Esophagus (tissue), 2 donors: ENCODE results near the gene CDK1. TPM values are rescaled to one million over a fixed set of nuclear protein-coding genes. Genes with fewer than 3 reads are reported as not detected.
"Not testable (repeated sequence)": the region's sequence is repeated elsewhere in the genome, so short reads cannot be mapped to it uniquely, and the experiment has no call there.

ENCODE experiments used
- H3K27ac ChIP-seq, 2 donors: one replicate each; pipeline ENCODE4 v1.5.1; 2013; ENCODE audit warnings: low read depth in 2 of 2, mild to moderate bottlenecking in 2 of 2, inconsistent platforms in 1 of 2, low read length in 1 of 2, moderate library complexity in 1 of 2
- H3K27me3 ChIP-seq, 2 donors: one replicate each; pipeline ENCODE4 v1.6.1; 2013; ENCODE audit warnings: low read length in 2 of 2, control low read depth in 1 of 2, mild to moderate bottlenecking in 1 of 2; ENCODE audit not compliant: insufficient read depth in 2 of 2, control insufficient read depth in 1 of 2
- H3K36me3 ChIP-seq, 2 donors: one replicate each; pipeline ENCODE4 v1.6.1; 2013; ENCODE audit warnings: low read length in 1 of 2; ENCODE audit not compliant: control insufficient read depth in 2 of 2, insufficient read depth in 2 of 2
- H3K4me1 ChIP-seq, 2 donors: one replicate each; pipeline ENCODE4 v1.6.1; 2013; ENCODE audit warnings: low read length in 1 of 2; ENCODE audit not compliant: control insufficient read depth in 2 of 2, insufficient read depth in 2 of 2
- H3K4me3 ChIP-seq, 2 donors: one replicate each; pipeline ENCODE4 v1.5.1; 2013; ENCODE audit warnings: low read length in 2 of 2, mild to moderate bottlenecking in 2 of 2, low read depth in 1 of 2, moderate library complexity in 1 of 2
- H3K9me3 ChIP-seq, 2 donors: one replicate each; pipeline ENCODE4 v1.6.1; 2013; ENCODE audit warnings: mild to moderate bottlenecking in 2 of 2, low read depth in 1 of 2, low read length in 1 of 2, moderate library complexity in 1 of 2; ENCODE audit not compliant: control insufficient read depth in 2 of 2, insufficient read depth in 1 of 2
- WGBS, 2 donors: extraction: QIAGEN DNeasy Blood & Tissue Kit; methylation state at CpG; one replicate each; pipeline ENCODE4 v1.1.7; 2013; 5-methylcytosine and 5-hydroxymethylcytosine counted together
- polyA plus RNA-seq, 2 donors: library from polyadenylated mRNA; stranded (reverse); fragments of 200-250 nt; gene quantifications; one replicate each; pipeline ENCODE4 v1.2.3, GENCODE V29; 2013
- donor health status: healthy with polysubstance abuse.
- donor health status: Bipolar disorder and iron deficiency.

The CDK1 gene
- polyA plus RNA-seq, 2 donors, result 22.4 to 23.4 TPM

GRCh38 chr10:60841227-60841626 is 62.9 kb downstream of the CDK1 start:
- H3K27ac ChIP-seq, H3K27me3 ChIP-seq, H3K4me3 ChIP-seq, H3K9me3 ChIP-seq, H3K36me3 ChIP-seq, H3K4me1 ChIP-seq: not testable (repeated sequence)
- 96% methylated on average over 10 of the region's 10 CpGs for WGBS, 2 donors

GRCh38 chr10:60842694-60843093 is 64.4 kb downstream of the CDK1 start:
- no peak overlapping the region for H3K4me3 ChIP-seq
- no peak overlapping the region for H3K27ac ChIP-seq
- H3K9me3 ChIP-seq, result no peaks in the 10 kb centered on the region
- 93% methylated on average over 1 of the region's 1 CpG for WGBS, 2 donors
- no peaks in the 10 kb centered on the region for H3K4me1 ChIP-seq
- H3K27me3 ChIP-seq, result no peaks in the 10 kb centered on the region
- no peaks in the 10 kb centered on the region for H3K36me3 ChIP-seq

Other genes with a start within 250 kb of the CDK1 start
- gene RHOBTB1, start 165.7 kb downstream of the CDK1 start, polyA plus RNA-seq, result under 1 TPM; 0.73 to 0.77 TPM